ENCODE measurements around the gene CNDP1. TPM values are rescaled to one million over a fixed set of nuclear protein-coding genes. Genes with fewer than 3 reads are reported as not detected.

The CNDP1 gene
- total and polyA plus RNA-seq, 4 donors = 0.09 to 21.1 (median 5.8) TPM

GRCh38 chr18:74488354-74488753, 45.9 kb upstream of the CNDP1 start:
- no peaks in the 10 kb centered on the region for H3K9me3 ChIP-seq (ENCODE audit: control insufficient read depth in 4 of 4, low read length in 3 of 4)
- no peaks in the 10 kb centered on the region for H3K4me1 ChIP-seq (ENCODE audit: control insufficient read depth in 4 of 4, insufficient read depth in 4 of 4, low read length in 3 of 4)
- WGBS = 97% methylated on average over 8 of the region's 8 CpGs
- H3K27me3 ChIP-seq (ENCODE audit: control insufficient read depth in 4 of 4, insufficient read depth in 4 of 4, low read length in 3 of 4) = no peaks in the 10 kb centered on the region
- DNase-seq (ENCODE audit: low spot score) = no peak
- H3K4me3 ChIP-seq (ENCODE audit: low read depth in 1 of 3, low read length in 3 of 3) = no peak overlapping the region
- TF ChIP-seq CTCF (IDR thresholded peaks at IDR 0.05; ENCODE audit: low read depth, low read length, missing input control) = no peak
- no peak for TF ChIP-seq FOXA2 (IDR thresholded peaks at IDR 0.05)
- no peak for TF ChIP-seq MAX (IDR thresholded peaks at IDR 0.05)
- no peak for TF ChIP-seq RXRA (IDR thresholded peaks at IDR 0.05)
- TF ChIP-seq SP1 (IDR thresholded peaks at IDR 0.05) = no peak
- TF ChIP-seq HNF4A (conservative IDR thresholded peaks at IDR 0.05) = no peak
- TF ChIP-seq, protein P1, sequence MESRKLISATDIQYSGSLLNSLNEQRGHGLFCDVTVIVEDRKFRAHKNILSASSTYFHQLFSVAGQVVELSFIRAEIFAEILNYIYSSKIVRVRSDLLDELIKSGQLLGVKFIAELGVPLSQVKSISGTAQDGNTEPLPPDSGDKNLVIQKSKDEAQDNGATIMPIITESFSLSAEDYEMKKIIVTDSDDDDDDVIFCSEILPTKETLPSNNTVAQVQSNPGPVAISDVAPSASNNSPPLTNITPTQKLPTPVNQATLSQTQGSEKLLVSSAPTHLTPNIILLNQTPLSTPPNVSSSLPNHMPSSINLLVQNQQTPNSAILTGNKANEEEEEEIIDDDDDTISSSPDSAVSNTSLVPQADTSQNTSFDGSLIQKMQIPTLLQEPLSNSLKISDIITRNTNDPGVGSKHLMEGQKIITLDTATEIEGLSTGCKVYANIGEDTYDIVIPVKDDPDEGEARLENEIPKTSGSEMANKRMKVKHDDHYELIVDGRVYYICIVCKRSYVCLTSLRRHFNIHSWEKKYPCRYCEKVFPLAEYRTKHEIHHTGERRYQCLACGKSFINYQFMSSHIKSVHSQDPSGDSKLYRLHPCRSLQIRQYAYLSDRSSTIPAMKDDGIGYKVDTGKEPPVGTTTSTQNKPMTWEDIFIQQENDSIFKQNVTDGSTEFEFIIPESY (IDR thresholded peaks at IDR 0.05) = no peak
- no peak for TF ChIP-seq RAD21 (IDR thresholded peaks at IDR 0.05)
- TF ChIP-seq JUND (IDR thresholded peaks at IDR 0.05) = no peak
- TF ChIP-seq GABPA (IDR thresholded peaks at IDR 0.05 in 1 of 2, conservative IDR thresholded peaks at IDR 0.05 in 1 of 2) = no peak
- TF ChIP-seq FOXA1 (IDR thresholded peaks at IDR 0.05) = no peak
- TF ChIP-seq YY1 (IDR thresholded peaks at IDR 0.05) = no peak
- no peak for TF ChIP-seq REST (IDR thresholded peaks at IDR 0.05)
- TF ChIP-seq, protein P2, sequence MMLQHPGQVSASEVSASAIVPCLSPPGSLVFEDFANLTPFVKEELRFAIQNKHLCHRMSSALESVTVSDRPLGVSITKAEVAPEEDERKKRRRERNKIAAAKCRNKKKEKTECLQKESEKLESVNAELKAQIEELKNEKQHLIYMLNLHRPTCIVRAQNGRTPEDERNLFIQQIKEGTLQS (IDR thresholded peaks at IDR 0.05) = no peak
- no peak for TF ChIP-seq HNF4G (IDR thresholded peaks at IDR 0.05)
- no peak for TF ChIP-seq EGR1 (IDR thresholded peaks at IDR 0.05; ENCODE audit: low read depth in 2 of 2)
- TF ChIP-seq TAF1 (conservative IDR thresholded peaks at IDR 0.05) = no peak
- no peak for TF ChIP-seq NR2F2 (IDR thresholded peaks at IDR 0.05)
- no peak overlapping the region for H3K9ac ChIP-seq (ENCODE audit: low read depth in 1 of 2, low read length in 2 of 2)
- H3K36me3 ChIP-seq (ENCODE audit: control insufficient read depth in 4 of 4, insufficient read depth in 3 of 4, low read depth in 1 of 4, low read length in 3 of 4) = no peaks in the 10 kb centered on the region
- H3K27ac ChIP-seq (ENCODE audit: low read depth in 1 of 2, low read length in 2 of 2) = no peak overlapping the region
